Hepatocyte (in vitro differentiated cells): Measurements from ENCODE around the gene ETV2.

Source experiments
- EZH2 ChIP-seq: fragments of 200-600 bp; sonication (generic); IDR thresholded peaks from 2 replicates; pipeline ENCODE4 v1.6.1; 2016; ENCODE audit warnings: antibody characterized with exemption, mild to moderate bottlenecking, borderline replicate concordance
- EZH2phosphoT487 ChIP-seq: fragments of 200-600 bp; sonication (generic); IDR thresholded peaks from one replicate; pipeline ENCODE4 v1.6.1; 2018; ENCODE audit warnings: antibody characterized with exemption, mild to moderate bottlenecking, low read depth, moderate library complexity; ENCODE audit not compliant: unreplicated experiment, severe bottlenecking
- TF ChIP-seq, protein P1 (sequence below): fragments of 200-600 bp; sonication (generic); IDR thresholded peaks from 2 replicates; pipeline ENCODE4 v1.5.1; 2016; ENCODE audit warnings: antibody characterized with exemption, mild to moderate bottlenecking; ENCODE audit not compliant: poor library complexity

DNA sequence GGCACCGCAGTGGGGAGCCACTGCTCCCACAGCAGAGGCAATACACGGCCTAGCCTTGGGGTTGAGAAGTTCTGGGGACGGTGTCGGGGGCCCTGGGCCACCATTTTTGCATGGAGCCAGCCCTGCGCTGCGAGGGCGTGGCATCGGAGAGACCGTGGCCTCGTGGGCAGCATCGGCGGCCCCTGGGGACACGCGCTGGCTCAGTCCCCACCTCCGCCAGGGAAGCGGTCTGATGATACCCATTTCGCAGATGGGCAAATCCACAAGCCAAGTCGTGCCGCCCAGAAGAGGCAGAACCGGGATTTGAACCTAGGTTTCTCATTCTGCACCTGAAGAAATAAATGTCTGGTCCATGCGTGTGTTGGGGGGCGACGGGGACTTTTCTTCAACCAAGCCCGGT is 23.6 kb downstream of the ETV2 start:
- TF ChIP-seq EZH2 (no peak), EZH2phosphoT487 (no peak)
- TF ChIP-seq, protein P1, sequence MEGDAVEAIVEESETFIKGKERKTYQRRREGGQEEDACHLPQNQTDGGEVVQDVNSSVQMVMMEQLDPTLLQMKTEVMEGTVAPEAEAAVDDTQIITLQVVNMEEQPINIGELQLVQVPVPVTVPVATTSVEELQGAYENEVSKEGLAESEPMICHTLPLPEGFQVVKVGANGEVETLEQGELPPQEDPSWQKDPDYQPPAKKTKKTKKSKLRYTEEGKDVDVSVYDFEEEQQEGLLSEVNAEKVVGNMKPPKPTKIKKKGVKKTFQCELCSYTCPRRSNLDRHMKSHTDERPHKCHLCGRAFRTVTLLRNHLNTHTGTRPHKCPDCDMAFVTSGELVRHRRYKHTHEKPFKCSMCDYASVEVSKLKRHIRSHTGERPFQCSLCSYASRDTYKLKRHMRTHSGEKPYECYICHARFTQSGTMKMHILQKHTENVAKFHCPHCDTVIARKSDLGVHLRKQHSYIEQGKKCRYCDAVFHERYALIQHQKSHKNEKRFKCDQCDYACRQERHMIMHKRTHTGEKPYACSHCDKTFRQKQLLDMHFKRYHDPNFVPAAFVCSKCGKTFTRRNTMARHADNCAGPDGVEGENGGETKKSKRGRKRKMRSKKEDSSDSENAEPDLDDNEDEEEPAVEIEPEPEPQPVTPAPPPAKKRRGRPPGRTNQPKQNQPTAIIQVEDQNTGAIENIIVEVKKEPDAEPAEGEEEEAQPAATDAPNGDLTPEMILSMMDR: no peak
